ENCODE results near the gene CABP2.

The CABP2 gene

GRCh38 chr11:67508486-67509121 is 14.6 kb downstream of the CABP2 start:
- DNase-seq (ENCODE audit: low read depth in 1 of 2, low spot score in 1 of 2), result peak; percentile 97 to 98

- peak; percentile 94 for DNase-seq (ENCODE audit: low read depth in 1 of 2, low spot score in 1 of 2)
Measured at GRCh38 chr11:67507864-67508485, 15.3 kb downstream of the CABP2 start, which contains the start of gene CDK2AP2. Gene CDK2AP2, minus strand, starts transcription at chr11:67508162. Its CDS starts 80 bp downstream, at chr11:67508082.

- no peak for DNase-seq (ENCODE audit: low read depth in 1 of 2, low spot score in 1 of 2)
Measured at GRCh38 chr11:67507242-67507863, 15.9 kb downstream of the CABP2 start.

GRCh38 chr11:67506426-67507051 is 16.7 kb downstream of the CABP2 start:
- no peak for DNase-seq (ENCODE audit: low read depth in 1 of 2, low spot score in 1 of 2)

GRCh38 chr11:67505605-67506396 is 17.4 kb downstream of the CABP2 start:
- peak; percentile 84 to 86 for DNase-seq (ENCODE audit: low read depth in 1 of 2, low spot score in 1 of 2)

GRCh38 chr11:67504950-67505581 is 18.2 kb downstream of the CABP2 start, which contains the start of gene PITPNM1:
Gene PITPNM1, minus strand, starts transcription at chr11:67505363. Its CDS starts 1,183 bp downstream, at chr11:67504180.
- peak; percentile 56 to 67 for DNase-seq (ENCODE audit: low read depth in 1 of 2, low spot score in 1 of 2)

GRCh38 chr11:67504005-67504949 is 19.0 kb downstream of the CABP2 start:
- DNase-seq (ENCODE audit: low read depth in 1 of 2, low spot score in 1 of 2), result no peak

GRCh38 chr11:67503119-67504004 is 19.9 kb downstream of the CABP2 start:
- DNase-seq (ENCODE audit: low read depth in 1 of 2, low spot score in 1 of 2), result no peak

GRCh38 chr11:67502328-67502979 is 20.8 kb downstream of the CABP2 start:
- DNase-seq (ENCODE audit: low read depth in 1 of 2, low spot score in 1 of 2), result no peak

GRCh38 chr11:67501854-67502253 is 21.4 kb downstream of the CABP2 start:
- no peak for DNase-seq (ENCODE audit: low read depth in 1 of 2, low spot score in 1 of 2)

- DNase-seq (ENCODE audit: low read depth in 1 of 2, low spot score in 1 of 2), result no peak
Measured at GRCh38 chr11:67500831-67501715, 22.2 kb downstream of the CABP2 start.

- no peak for DNase-seq (ENCODE audit: low read depth in 1 of 2, low spot score in 1 of 2)
Measured at GRCh38 chr11:67500484-67500821, 22.8 kb downstream of the CABP2 start.

- DNase-seq (ENCODE audit: low read depth in 1 of 2, low spot score in 1 of 2), result no peak
Measured at GRCh38 chr11:67499808-67500483, 23.3 kb downstream of the CABP2 start.

- DNase-seq (ENCODE audit: low read depth in 1 of 2, low spot score in 1 of 2), result no peak
Measured at GRCh38 chr11:67498544-67498972, 24.7 kb downstream of the CABP2 start.

GRCh38 chr11:67497656-67498291 is 25.5 kb downstream of the CABP2 start:
- no peak for DNase-seq (ENCODE audit: low read depth in 1 of 2, low spot score in 1 of 2)

- no peak for DNase-seq (ENCODE audit: low read depth in 1 of 2, low spot score in 1 of 2)
Measured at GRCh38 chr11:67496113-67496512, 27.1 kb downstream of the CABP2 start.

All from stimulated activated CD4-positive, alpha-beta T cell treated with anti-CD3 and anti-CD28 coated beads, Interleukin-15, amount 100 ng/mL, for 1 hour (primary cell).